H9 (cell line): ENCODE measurements around the gene MYDGF. TPM values are rescaled to one million over a fixed set of nuclear protein-coding genes. Genes with fewer than 3 reads are reported as not detected.

Experiments
- DNase-seq: peaks from one replicate; pipeline ENCODE4 v3.0.0-alpha.2; 2017
- H2AFZ ChIP-seq: one replicate; pipeline ENCODE4 v1.6.1; 2013; ENCODE audit warnings: mild to moderate bottlenecking, low read length, control low read depth, moderate library complexity
- H2AK5ac ChIP-seq: 2 replicates; pipeline ENCODE4 v1.6.1; 2013; ENCODE audit warnings: low read length, control low read depth, mixed read lengths; ENCODE audit not compliant: insufficient read length
- H2BK120ac ChIP-seq: one replicate; pipeline ENCODE4 v1.6.1; 2013; ENCODE audit warnings: low read depth, mild to moderate bottlenecking, low read length, control low read depth, inconsistent platforms; ENCODE audit not compliant: poor library complexity, severe bottlenecking
- H2BK12ac ChIP-seq: 2 replicates; pipeline ENCODE4 v1.6.1; 2013; ENCODE audit warnings: low read length, control low read depth, mixed read lengths, low read depth; ENCODE audit not compliant: insufficient read length
- H2BK15ac ChIP-seq: 2 replicates; pipeline ENCODE4 v1.6.1; 2013; ENCODE audit warnings: low read depth, low read length, control low read depth
- H2BK20ac ChIP-seq: one replicate; pipeline ENCODE4 v1.6.1; 2013; ENCODE audit warnings: low read depth, mild to moderate bottlenecking, low read length, control low read depth, inconsistent platforms; ENCODE audit not compliant: poor library complexity, severe bottlenecking
- H2BK5ac ChIP-seq: 2 replicates; pipeline ENCODE4 v1.6.1; 2013; ENCODE audit warnings: low read length, control low read depth, mixed read lengths; ENCODE audit not compliant: insufficient read length
- H3K14ac ChIP-seq: 2 replicates; pipeline ENCODE4 v1.6.1; 2013; ENCODE audit warnings: low read length, control low read depth; ENCODE audit not compliant: insufficient read depth
- H3K18ac ChIP-seq: 2 replicates; pipeline ENCODE4 v1.6.1; 2013; ENCODE audit warnings: low read depth, mild to moderate bottlenecking, mixed read lengths, low read length, control low read depth; ENCODE audit not compliant: insufficient read length
- H3K23ac ChIP-seq: 2 replicates; pipeline ENCODE4 v1.6.1; 2013; ENCODE audit warnings: low read length, control low read depth, mixed read lengths, low read depth; ENCODE audit not compliant: insufficient read length
- H3K23me2 ChIP-seq: 2 replicates; pipeline ENCODE4 v1.6.1; 2013; ENCODE audit warnings: low read depth, mild to moderate bottlenecking, mixed read lengths, low read length, control low read depth; ENCODE audit not compliant: insufficient read length, poor library complexity, severe bottlenecking
- H3K27ac ChIP-seq: 2 replicates; pipeline ENCODE4 v1.5.1; 2013; ENCODE audit warnings: low read length, control low read depth, mixed read lengths, low read depth; ENCODE audit not compliant: insufficient read length
- H3K27me3 ChIP-seq: 2 replicates; pipeline ENCODE4 v1.6.1; 2013; ENCODE audit warnings: low read length, control low read depth, inconsistent platforms; ENCODE audit not compliant: insufficient read depth
- H3K4ac ChIP-seq: 2 replicates; pipeline ENCODE4 v1.6.1; 2013; ENCODE audit warnings: low read depth, mild to moderate bottlenecking, control low read depth, inconsistent platforms, low read length, moderate library complexity
- H3K4me1 ChIP-seq: 2 replicates; pipeline ENCODE4 v1.6.1; 2013; ENCODE audit warnings: low read length, control low read depth, inconsistent platforms; ENCODE audit not compliant: insufficient read depth
- H3K4me2 ChIP-seq: 2 replicates; pipeline ENCODE4 v1.6.1; 2013; ENCODE audit warnings: low read length, control low read depth, mixed read lengths; ENCODE audit not compliant: insufficient read length, insufficient read depth
- H3K56ac ChIP-seq: 2 replicates; pipeline ENCODE4 v1.6.1; 2013; ENCODE audit warnings: low read depth, mild to moderate bottlenecking, mixed read lengths, low read length, control low read depth; ENCODE audit not compliant: insufficient read length
- H3K79me1 ChIP-seq: 2 replicates; pipeline ENCODE4 v1.6.1; 2013; ENCODE audit warnings: low read depth, mild to moderate bottlenecking, moderate library complexity, low read length, control low read depth, inconsistent platforms; ENCODE audit not compliant: insufficient read depth, poor library complexity, severe bottlenecking
- H3K79me2 ChIP-seq: 2 replicates; pipeline ENCODE4 v1.6.1; 2013; ENCODE audit warnings: low read length, control low read depth, inconsistent platforms; ENCODE audit not compliant: insufficient read depth
- H3K9ac ChIP-seq: 2 replicates; pipeline ENCODE4 v1.6.1; 2013; ENCODE audit warnings: low read length, control low read depth, mixed read lengths; ENCODE audit not compliant: insufficient read length; ENCODE audit errors: extremely low read depth
- H3K9me3 ChIP-seq: one replicate; pipeline ENCODE4 v1.6.1; 2013; ENCODE audit warnings: low read depth, low read length, inconsistent platforms; ENCODE audit not compliant: control insufficient read depth
- H3T11ph ChIP-seq: one replicate; pipeline ENCODE4 v1.6.1; 2013; ENCODE audit warnings: mild to moderate bottlenecking, low read length, control low read depth, inconsistent platforms
- H4K20me1 ChIP-seq: one replicate; pipeline ENCODE4 v1.6.1; 2013; ENCODE audit not compliant: control insufficient read depth, insufficient read length, insufficient read depth
- H4K5ac ChIP-seq: 2 replicates; pipeline ENCODE4 v1.6.1; 2013; ENCODE audit warnings: low read depth, mild to moderate bottlenecking, mixed read lengths, low read length, control low read depth; ENCODE audit not compliant: insufficient read length
- H4K8ac ChIP-seq: replicated peaks from 2 replicates; pipeline ENCODE4 v1.6.1; 2013; ENCODE audit warnings: low read length, control low read depth, mixed read lengths, low read depth; ENCODE audit not compliant: insufficient read length
- H4K91ac ChIP-seq: 2 replicates; pipeline ENCODE4 v1.6.1; 2013; ENCODE audit warnings: low read depth, mild to moderate bottlenecking, moderate library complexity, mixed read lengths, low read length, control low read depth; ENCODE audit not compliant: insufficient read length
- H3K27ac Mint-ChIP-seq, 3 experiments: 2 replicates in 2 of 3; 3 replicates in 1 of 3; pipeline ENCODE4 v1.8.0; 2020 to 2021; ENCODE audit warnings: mixed read lengths in 3 of 3, mild to moderate bottlenecking in 1 of 3, moderate library complexity in 1 of 3
- H3K27me3 Mint-ChIP-seq: 2 replicates; pipeline ENCODE4 v1.8.0; 2021; ENCODE audit warnings: low read depth, mild to moderate bottlenecking, moderate library complexity, mixed read lengths
- H3K36me3 Mint-ChIP-seq, 3 experiments: 2 replicates in 2 of 3; 3 replicates in 1 of 3; pipeline ENCODE4 v1.8.0; 2020 to 2021; ENCODE audit warnings: low read depth in 3 of 3, mixed read lengths in 3 of 3; ENCODE audit not compliant: insufficient read depth in 1 of 3
- H3K4me1 Mint-ChIP-seq, 2 experiments: 2 replicates each; pipeline ENCODE4 v1.8.0; 2020; ENCODE audit warnings: mixed read lengths in 2 of 2
- H3K4me3 Mint-ChIP-seq, 2 experiments: 2 replicates in 1 of 2; 3 replicates in 1 of 2; pipeline ENCODE4 v1.8.0; 2020 to 2021; ENCODE audit warnings: mild to moderate bottlenecking in 2 of 2, mixed read lengths in 2 of 2, moderate library complexity in 1 of 2
- H3K9me3 Mint-ChIP-seq, 2 experiments: 2 replicates in 1 of 2; 3 replicates in 1 of 2; pipeline ENCODE4 v1.8.0; 2020; ENCODE audit warnings: mild to moderate bottlenecking in 2 of 2, mixed read lengths in 2 of 2, moderate library complexity in 1 of 2
- CTCF ChIP-seq: fragments of 200-600 bp; sonication (generic); conservative IDR thresholded peaks from 3 replicates; pipeline ENCODE4 v1.8.0; 2021; ENCODE audit warnings: antibody characterized with exemption, mild to moderate bottlenecking
- WGBS: extraction: QIAGEN DNeasy Blood & Tissue Kit; methylation state at CpG from one replicate; pipeline ENCODE4 v1.1.7; 2013; ENCODE audit warnings: missing lambda C conversion rate, low lambda C conversion rate, mixed read lengths; ENCODE audit not compliant: insufficient read length; ENCODE audit errors: extremely low coverage; 5-methylcytosine and 5-hydroxymethylcytosine counted together
- total RNA-seq: library from RNA; stranded (reverse); gene quantifications from 2 replicates; pipeline ENCODE4 v1.2.1, GENCODE V29; 2021

Gene MYDGF
- total RNA-seq, 1 experiment from 2014 or later = 43.4 TPM

GRCh38 chr19:4691373-4691772 is 21.2 kb upstream of the MYDGF start:
- no peak for DNase-seq
- Histone ChIP-seq H3K4me1 (no peaks in the 10 kb centered on the region), H2BK15ac (no peak overlapping the region), H2BK12ac (no peak overlapping the region), H4K20me1 (no peaks in the 10 kb centered on the region), H3K4ac (no peak overlapping the region), H2BK20ac (no peak overlapping the region), H3K27me3 (no peaks in the 10 kb centered on the region), H2AFZ (no peak overlapping the region), H4K5ac (no peak overlapping the region), H3K79me1 (no peaks in the 10 kb centered on the region), H3K23me2 (no peaks in the 10 kb centered on the region), H2BK5ac (no peak overlapping the region), H3K27ac (no peak overlapping the region), H2AK5ac (no peak overlapping the region), H3K56ac (no peak overlapping the region), H3K9ac (no peak overlapping the region), H3K9me3 (no peaks in the 10 kb centered on the region), H3K14ac (no peak overlapping the region), H4K91ac (no peak overlapping the region), H3K23ac (no peak overlapping the region), H2BK120ac (no peak overlapping the region), H3T11ph (no peak overlapping the region), H3K4me2 (no peak overlapping the region), H4K8ac (no peak overlapping the region), H3K79me2 (no peaks in the 10 kb centered on the region), H3K18ac (no peak overlapping the region)
- no peak for TF ChIP-seq CTCF
- no peaks in the 10 kb centered on the region for H3K27me3 Mint-ChIP-seq
- no peaks in the 10 kb centered on the region for H3K9me3 Mint-ChIP-seq
- H3K36me3 Mint-ChIP-seq = peaks cover 27 to 69% (median 52%) of the 10 kb centered on the region in 3 experiments
- no peak overlapping the region for H3K4me3 Mint-ChIP-seq
- WGBS = no CpG with 5 or more reads among the region's 9 CpGs
- no peaks in the 10 kb centered on the region for H3K4me1 Mint-ChIP-seq
- H3K27ac Mint-ChIP-seq = no peak overlapping the region
